H1 (cell line): Measurements from ENCODE around the gene EMC6. TPM values are rescaled to one million over a fixed set of nuclear protein-coding genes. Genes with fewer than 3 reads are reported as not detected.

Experiments used
- CTCF ChIA-PET: fragments of 300-600 bp; sonication (Branson Sonifier 250); formaldehyde crosslinking; loops from one replicate; lab custom pipeline; 2021; ENCODE audit not compliant: partially characterized antibody; lab: Charles Lee
- POLR2A ChIA-PET: fragments of 300-600 bp; sonication (Branson Sonifier 250); formaldehyde crosslinking; loops from one replicate; lab custom pipeline; 2021; ENCODE audit warnings: inconsistent platforms; ENCODE audit not compliant: partially characterized antibody; lab: Charles Lee
- DNase-seq, 2 experiments: peaks; one replicate each; pipeline versions ENCODE4 v3.0.0 to v3.0.0-alpha.2; 2010 to 2022; ENCODE audit warnings: low spot score in 2 of 2, low read depth in 1 of 2, mixed read lengths in 1 of 2
- FAIRE-seq: peaks from 2 replicates; lab custom pipeline; 2011; peaks lifted over from hg19 to GRCh38; lab: Jason Lieb, UNC
- H2AFZ ChIP-seq: 2 replicates; pipeline ENCODE4 v1.8.1; 2012; ENCODE audit warnings: low read length, inconsistent platforms
- H2AK5ac ChIP-seq: 2 replicates; pipeline ENCODE4 v1.6.1; 2013; ENCODE audit warnings: low read depth, low read length
- H2BK120ac ChIP-seq: replicated peaks from 2 replicates; pipeline ENCODE3; 2013; ENCODE audit warnings: low read depth, low read length, inconsistent platforms
- H2BK12ac ChIP-seq: 2 replicates; pipeline ENCODE4 v1.6.1; 2013; ENCODE audit warnings: low read depth, low read length
- H2BK15ac ChIP-seq: 2 replicates; pipeline ENCODE4 v1.6.1; 2013; ENCODE audit warnings: low read length
- H2BK20ac ChIP-seq: 2 replicates; pipeline ENCODE4 v1.6.1; 2013; ENCODE audit warnings: low read length
- H2BK5ac ChIP-seq: 2 replicates; pipeline ENCODE4 v1.6.1; 2013; ENCODE audit warnings: low read depth, low read length
- H3K14ac ChIP-seq: 2 replicates; pipeline ENCODE4 v1.6.1; 2013; ENCODE audit warnings: inconsistent platforms; ENCODE audit not compliant: insufficient read length
- H3K18ac ChIP-seq: 2 replicates; pipeline ENCODE4 v1.6.1; 2013; ENCODE audit warnings: low read length; ENCODE audit errors: extremely low read depth
- H3K23ac ChIP-seq: 2 replicates; pipeline ENCODE4 v1.6.1; 2013; ENCODE audit warnings: inconsistent platforms; ENCODE audit not compliant: insufficient read length
- H3K23me2 ChIP-seq: 2 replicates; pipeline ENCODE4 v1.6.1; 2013; ENCODE audit warnings: low read depth, low read length
- H3K27ac ChIP-seq: 2 replicates; pipeline ENCODE4 v1.6.1; 2011; ENCODE audit warnings: low read depth, low read length, inconsistent platforms
- H3K27me3 ChIP-seq, 4 experiments: replicated peaks in 1 of 4; 1 replicate in 1 of 4; 2 replicates in 3 of 4; pipeline versions ENCODE4 v1.6.1 to v1.8.1; 2011 to 2013; ENCODE audit warnings: low read length in 3 of 4, mild to moderate bottlenecking in 3 of 4, inconsistent platforms in 2 of 4, mixed read lengths in 2 of 4, moderate library complexity in 1 of 4; ENCODE audit not compliant: control insufficient read depth in 3 of 4, insufficient read depth in 3 of 4; ENCODE audit errors: extremely low read depth in 1 of 4
- H3K36me3 ChIP-seq, 4 experiments: 2 replicates each; pipeline versions ENCODE4 v1.6.1 to v1.8.1; 2011 to 2013; ENCODE audit warnings: mild to moderate bottlenecking in 4 of 4, low read length in 3 of 4, moderate library complexity in 2 of 4, control low read depth in 1 of 4, inconsistent platforms in 1 of 4; ENCODE audit not compliant: insufficient read depth in 4 of 4, control insufficient read depth in 2 of 4
- H3K4ac ChIP-seq: replicated peaks from 2 replicates; pipeline ENCODE3; 2013; ENCODE audit warnings: low read length, low read depth, mixed read lengths, inconsistent platforms; ENCODE audit not compliant: insufficient read length
- H3K4me1 ChIP-seq, 4 experiments: replicated peaks in 1 of 4; 1 replicate in 1 of 4; 2 replicates in 3 of 4; pipeline versions ENCODE4 v1.6.1 to v1.8.1; 2011 to 2013; ENCODE audit warnings: low read length in 3 of 4, inconsistent platforms in 2 of 4, mixed read lengths in 1 of 4; ENCODE audit not compliant: insufficient read depth in 4 of 4, control insufficient read depth in 3 of 4
- H3K4me2 ChIP-seq, 2 experiments: 2 replicates each; pipeline versions ENCODE4 v1.6.1 to v1.8.1; 2011 to 2013; ENCODE audit warnings: low read depth in 2 of 2, low read length in 2 of 2, control low read depth in 1 of 2, inconsistent platforms in 1 of 2, mild to moderate bottlenecking in 1 of 2; ENCODE audit not compliant: insufficient read depth in 1 of 2
- H3K4me3 ChIP-seq, 4 experiments: fragments of 200-600, 300-600 bp in 1 of 4; sonication (generic), shearing (Covaris generic), sonication (Bioruptor Twin) in 1 of 4; 2 replicates each; pipeline versions ENCODE4 v1.5.1 to v1.8.1; 2011 to 2016; ENCODE audit warnings: low read length in 4 of 4, low read depth in 3 of 4, control low read depth in 2 of 4, inconsistent platforms in 2 of 4, mild to moderate bottlenecking in 2 of 4, mixed read lengths in 1 of 4, moderate library complexity in 1 of 4; ENCODE audit not compliant: insufficient read depth in 2 of 4; ENCODE audit errors: extremely low read depth in 1 of 4
- H3K56ac ChIP-seq: replicated peaks from 2 replicates; pipeline ENCODE3; 2013; ENCODE audit warnings: low read depth, mild to moderate bottlenecking, mixed read lengths, low read length, inconsistent platforms; ENCODE audit not compliant: insufficient read length
- H3K79me1 ChIP-seq: 2 replicates; pipeline ENCODE4 v1.6.1; 2013; ENCODE audit warnings: low read depth, low read length, control low read depth
- H3K79me2 ChIP-seq, 2 experiments: 2 replicates each; pipeline versions ENCODE4 v1.6.1 to v1.8.1; 2012 to 2013; ENCODE audit warnings: low read length in 2 of 2, mild to moderate bottlenecking in 2 of 2, inconsistent platforms in 1 of 2; ENCODE audit not compliant: insufficient read depth in 2 of 2, control insufficient read depth in 1 of 2
- H3K9ac ChIP-seq, 4 experiments: replicated peaks in 1 of 4; 1 replicate in 1 of 4; 2 replicates in 3 of 4; pipeline versions ENCODE4 v1.6.1 to v1.8.1; 2011 to 2013; ENCODE audit warnings: low read depth in 3 of 4, low read length in 3 of 4, control low read depth in 2 of 4, mild to moderate bottlenecking in 2 of 4, moderate library complexity in 2 of 4, inconsistent platforms in 1 of 4; ENCODE audit errors: extremely low read depth in 1 of 4
- H3K9me3 ChIP-seq, 2 experiments: 2 replicates each; pipeline versions ENCODE4 v1.6.1 to v1.8.1; 2012 to 2013; ENCODE audit warnings: mild to moderate bottlenecking in 2 of 2, moderate library complexity in 2 of 2, control low read depth in 1 of 2, inconsistent platforms in 1 of 2, low read depth in 1 of 2, low read length in 1 of 2, mixed read lengths in 1 of 2; ENCODE audit not compliant: insufficient read depth in 2 of 2
- H4K20me1 ChIP-seq, 2 experiments: replicated peaks in 1 of 2; 2 replicates each; pipeline versions ENCODE3 to v1.8.1; 2011 to 2013; ENCODE audit warnings: inconsistent platforms in 2 of 2, low read length in 2 of 2, mild to moderate bottlenecking in 1 of 2; ENCODE audit not compliant: insufficient read depth in 2 of 2, control insufficient read depth in 1 of 2
- H4K5ac ChIP-seq: 2 replicates; pipeline ENCODE4 v1.6.1; 2013; ENCODE audit warnings: low read length, low read depth, mixed read lengths, inconsistent platforms; ENCODE audit not compliant: insufficient read length
- H4K8ac ChIP-seq: 2 replicates; pipeline ENCODE4 v1.8.0; 2013; ENCODE audit warnings: mild to moderate bottlenecking, moderate library complexity, low read length, inconsistent platforms; ENCODE audit not compliant: insufficient read depth; ENCODE audit errors: extremely low read depth
- H4K91ac ChIP-seq: replicated peaks from 2 replicates; pipeline ENCODE3; 2013; ENCODE audit warnings: low read length, mixed read lengths, inconsistent platforms; ENCODE audit not compliant: insufficient read length
- ASH2L ChIP-seq: fragments of 200-600, 300-600 bp; sonication (generic); IDR thresholded peaks from one replicate; pipeline ENCODE4 v1.7.1; 2017; ENCODE audit warnings: low read length
- JUND ChIP-seq: IDR thresholded peaks from 2 replicates; pipeline ENCODE4 v1.6.1; 2011; ENCODE audit warnings: mild to moderate bottlenecking, improper control_type of control experiment, low read length
- KDM5A ChIP-seq: fragments of 200-600 bp; IDR thresholded peaks from 2 replicates; pipeline ENCODE4 v1.7.1; 2012; ENCODE audit warnings: mild to moderate bottlenecking, low read length, inconsistent platforms, mixed read lengths
- RXRA ChIP-seq: IDR thresholded peaks from 2 replicates; pipeline ENCODE4 v1.6.1; 2011; ENCODE audit warnings: low read depth, mild to moderate bottlenecking, low read length, moderate library complexity; ENCODE audit not compliant: insufficient read depth
- SP4 ChIP-seq: IDR thresholded peaks from 2 replicates; pipeline ENCODE4 v1.6.1; 2012; ENCODE audit warnings: low read length, inconsistent platforms
- WGBS, 2 experiments: shearing (Covaris generic) in 1 of 2; methylation state at CpG; one replicate each; pipeline versions ENCODE4 v1.1.6 to v1.1.7; 2013 to 2015; ENCODE audit warnings: low lambda C conversion rate in 2 of 2, mixed read lengths in 2 of 2, inconsistent platforms in 1 of 2, low coverage in 1 of 2, missing lambda C conversion rate in 1 of 2; ENCODE audit not compliant: insufficient replicate concordance in 2 of 2, insufficient coverage in 1 of 2, insufficient read length in 1 of 2; ENCODE audit errors: extremely low coverage in 1 of 2, missing lambda C conversion rate in 1 of 2; 5-methylcytosine and 5-hydroxymethylcytosine counted together
- polyA plus RNA-seq, 7 experiments: library from polyadenylated mRNA; depleted of rRNA in 3 of 7; stranded (reverse) in 5 of 7; unstranded in 2 of 7; fragments of >200 nt in 5 of 7; fragments of 200-250 nt in 2 of 7; gene quantifications; 1 replicate in 5 of 7; 2 replicates in 1 of 7; 4 replicates in 1 of 7; pipeline versions ENCODE4 v1.2.1 to v1.2.3, GENCODE V29; 2011 to 2013; ENCODE audit warnings: missing spikeins in 2 of 7, mixed read lengths in 2 of 7
- total RNA-seq: library from RNA; stranded (reverse); fragmentation: NEBNext Ultra II Directional; extraction: Animal tissue kit (Norgen Biotek cat#: 25700); gene quantifications from 2 replicates; pipeline ENCODE4 v1.2.1, GENCODE V29; 2021

Gene EMC6
- total and polyA plus RNA-seq, 2 of the 8 experiments (the other 6 are each of a cell fraction or from before 2014, with no cell fraction given), result 81.5 to 193 TPM

DNA sequence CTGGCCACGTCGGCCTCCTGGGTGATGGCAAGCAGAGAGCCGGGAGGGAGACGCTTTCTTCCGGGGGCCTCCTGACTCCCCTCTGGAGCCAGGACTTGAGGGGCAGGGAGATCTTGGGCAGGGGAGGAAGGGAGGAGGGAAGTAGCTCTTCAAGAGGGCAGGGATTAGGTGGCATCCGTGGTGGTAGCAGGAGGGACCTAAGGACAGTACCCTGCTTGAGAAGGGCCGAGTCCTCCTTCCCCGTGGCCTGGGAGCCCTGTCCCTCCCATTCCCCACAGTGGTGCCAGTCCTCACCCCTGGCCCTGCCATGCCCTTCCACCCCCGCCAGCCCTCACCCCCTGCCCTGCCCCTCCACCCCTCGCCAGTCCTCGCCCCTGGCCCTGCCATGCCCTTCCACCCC lies 12.8 kb upstream of the EMC6 start:
- no peaks in the 10 kb centered on the region for H3K79me2 ChIP-seq
- no peaks in the 10 kb centered on the region for H3K9me3 ChIP-seq
- POLR2A ChIA-PET, result interaction anchor here (1.3 to 18.4 kb wide), 8 partner anchors 8 to 40 kb away, joined by 3 to 194 read pairs (median 10); partner anchors contain the start of genes CTNS, EMC6, P2RX5 and SHPK
- H3K23me2 ChIP-seq, result no peaks in the 10 kb centered on the region; the same call in 1 of the 2 replicates
- no peak overlapping the region for H4K5ac ChIP-seq
- no peak overlapping the region; the same call in 1 of the 2 replicates for H3K18ac ChIP-seq
- H3K4me1 ChIP-seq, result peaks cover 0 to 3% (median 1%) of the 10 kb centered on the region in 4 experiments; a peak in 3 of 7 replicates
- H4K8ac ChIP-seq, result no peak overlapping the region
- CTCF ChIA-PET, result interaction anchor here (0.6 kb wide), 1 partner anchor 730 kb away, joined by 3 read pairs; no protein-coding TSS in a partner anchor
- DNase-seq, result no peak
- peaks cover 2 to 4% of the 10 kb centered on the region in 2 experiments for H4K20me1 ChIP-seq
- no peak for FAIRE-seq
- H3K56ac ChIP-seq, result no peak overlapping the region
- no peak overlapping the region for H2BK5ac ChIP-seq
- 89% methylated on average over 3 of the region's 11 CpGs; no CpG with 5 or more reads in 1 of the 2 experiments for WGBS, 2 experiments
- H2BK120ac ChIP-seq, result no peak overlapping the region
- H3K4me3 ChIP-seq, result no peak overlapping the region
- no peak overlapping the region for H2BK12ac ChIP-seq
- H2BK15ac ChIP-seq, result no peak overlapping the region
- no peak overlapping the region for H3K14ac ChIP-seq
- H4K91ac ChIP-seq, result no peak overlapping the region
- no peaks in the 10 kb centered on the region; a peak in 1 of 7 replicates for H3K27me3 ChIP-seq
- no peak overlapping the region for H2AK5ac ChIP-seq
- H3K9ac ChIP-seq, result no peak overlapping the region
- H2BK20ac ChIP-seq, result no peak overlapping the region
- H3K79me1 ChIP-seq, result no peaks in the 10 kb centered on the region; the same call in 1 of the 2 replicates
- H2AFZ ChIP-seq, result no peak overlapping the region
- no peak overlapping the region for H3K27ac ChIP-seq
- peaks cover 0 to 6% (median 2%) of the 10 kb centered on the region in 4 experiments; a peak in 4 of 8 replicates for H3K36me3 ChIP-seq
- H3K4ac ChIP-seq, result no peak overlapping the region
- H3K4me2 ChIP-seq, result no peak overlapping the region
- H3K23ac ChIP-seq, result no peak overlapping the region
- TF ChIP-seq SP4 (no peak), ASH2L (no peak), JUND (no peak), RXRA (no peak), KDM5A (no peak)
